Stimulated activated CD4-positive, alpha-beta T cell treated with anti-CD3 and anti-CD28 coated beads, TNF-alpha, amount 100 ng/mL, for 4 hours (primary cell): Measurements from ENCODE around the gene NXF2B.
A peak's percentile ranks its signal among the peaks of the same experiment; 100 is the strongest.
"Not testable (repeated sequence)": the region's sequence is repeated elsewhere in the genome, so short reads cannot be mapped to it uniquely, and the experiment has no call there.

ENCODE experiments used
- DNase-seq, 3 experiments: peaks; one replicate each; pipeline ENCODE4 v3.0.0-alpha.2; 2020; ENCODE audit warnings: low read depth in 3 of 3

Gene NXF2B, protein sequence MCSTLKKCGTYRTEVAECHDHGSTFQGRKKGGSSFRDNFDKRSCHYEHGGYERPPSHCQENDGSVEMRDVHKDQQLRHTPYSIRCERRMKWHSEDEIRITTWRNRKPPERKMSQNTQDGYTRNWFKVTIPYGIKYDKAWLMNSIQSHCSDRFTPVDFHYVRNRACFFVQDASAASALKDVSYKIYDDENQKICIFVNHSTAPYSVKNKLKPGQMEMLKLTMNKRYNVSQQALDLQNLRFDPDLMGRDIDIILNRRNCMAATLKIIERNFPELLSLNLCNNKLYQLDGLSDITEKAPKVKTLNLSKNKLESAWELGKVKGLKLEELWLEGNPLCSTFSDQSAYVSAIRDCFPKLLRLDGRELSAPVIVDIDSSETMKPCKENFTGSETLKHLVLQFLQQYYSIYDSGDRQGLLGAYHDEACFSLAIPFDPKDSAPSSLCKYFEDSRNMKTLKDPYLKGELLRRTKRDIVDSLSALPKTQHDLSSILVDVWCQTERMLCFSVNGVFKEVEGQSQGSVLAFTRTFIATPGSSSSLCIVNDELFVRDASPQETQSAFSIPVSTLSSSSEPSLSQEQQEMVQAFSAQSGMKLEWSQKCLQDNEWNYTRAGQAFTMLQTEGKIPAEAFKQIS

DNA sequence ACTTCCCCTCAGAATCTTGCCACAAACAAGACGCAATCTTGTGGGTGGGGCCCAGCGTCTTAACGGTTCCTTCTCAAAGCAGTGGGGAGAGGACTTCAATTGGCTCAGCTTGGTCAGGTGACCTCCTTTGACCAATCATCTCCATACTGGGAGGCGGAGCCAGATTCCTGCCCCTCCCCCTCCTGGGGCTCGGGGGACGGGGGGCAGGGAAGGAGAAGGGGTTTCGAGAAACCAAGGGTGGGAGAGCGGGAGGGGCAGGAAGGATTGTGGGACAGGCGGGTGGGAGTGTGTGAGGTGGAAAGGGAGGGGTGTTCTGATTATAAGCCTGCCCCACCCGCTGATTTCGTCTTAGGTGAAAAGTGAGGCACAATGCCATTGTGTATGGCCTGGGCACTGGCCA lies at the start of gene NXF2B:
TSS of gene NXF2B (minus strand) at position 101 of the 400 bp plus-strand sequence. CDS start 59,972 bp downstream, outside the sequence.
- not testable (repeated sequence) for DNase-seq

DNA sequence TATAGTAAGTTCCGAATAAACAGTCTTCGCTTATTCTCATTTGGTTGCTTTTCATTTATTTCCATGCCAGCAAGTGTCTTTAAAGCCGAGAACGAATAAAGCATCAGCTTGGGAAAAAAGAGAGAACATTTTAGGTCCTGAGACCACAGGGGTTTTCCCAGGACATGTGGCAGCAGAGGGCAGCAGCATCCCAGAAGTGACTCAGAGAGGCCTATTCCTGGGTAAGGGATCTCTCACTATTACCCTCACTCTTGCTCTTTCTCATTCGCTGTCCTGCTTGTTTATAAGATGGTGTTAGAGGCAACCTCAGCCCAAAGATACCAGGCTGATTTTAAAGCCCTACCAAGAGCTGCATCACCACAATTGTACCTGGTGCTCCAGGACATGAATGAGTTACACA lies 39.0 kb upstream of the NXF2B start:
- DNase-seq: not testable (repeated sequence)

DNA sequence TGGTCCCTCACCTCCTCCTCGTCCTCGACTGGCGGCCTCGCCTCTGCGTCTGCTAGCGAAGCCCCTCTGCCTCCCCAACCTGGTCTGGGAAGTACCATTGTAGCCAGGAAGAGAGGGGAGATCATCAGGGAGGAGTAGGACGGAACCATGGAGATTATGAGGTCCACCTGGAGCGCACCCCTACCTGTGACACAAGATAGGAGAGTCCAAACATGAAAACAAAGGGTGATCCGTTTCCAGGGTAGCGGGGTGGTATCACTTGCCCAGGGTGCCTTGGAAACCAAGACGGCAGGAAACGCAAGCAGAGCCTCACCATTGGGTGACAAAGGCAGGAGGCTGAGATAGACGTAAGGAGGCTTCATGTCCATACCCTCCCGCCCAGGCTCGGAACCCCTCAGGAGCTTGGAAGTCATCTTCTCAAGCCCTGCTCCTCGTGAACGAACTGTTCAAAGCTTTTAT lies 32.0 kb upstream of the NXF2B start, which contains the start of gene TCP11X2:
TSS of gene TCP11X2 (minus strand) at position 51 of the 459 bp plus-strand sequence.
- not testable (repeated sequence) for DNase-seq

DNA sequence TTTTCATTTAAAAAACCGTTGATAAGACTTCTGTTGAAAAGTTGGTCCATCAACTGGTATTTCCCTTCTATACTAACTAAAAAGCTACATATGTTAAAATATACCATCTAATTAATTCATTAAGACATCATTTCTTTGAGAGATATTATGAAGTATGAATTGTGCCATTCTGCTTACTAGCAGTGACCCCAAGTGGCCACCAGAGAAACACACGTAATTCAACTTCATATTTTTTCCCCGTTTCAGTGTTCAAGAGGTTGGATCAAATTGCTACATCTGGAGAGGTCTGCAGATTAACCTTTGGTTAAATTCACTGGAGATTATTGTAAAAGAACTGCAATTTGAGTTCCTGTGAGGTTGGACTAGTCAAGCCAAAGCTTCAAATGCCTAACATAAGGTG lies 30.4 kb upstream of the NXF2B start:
- DNase-seq: not testable (repeated sequence)

DNA sequence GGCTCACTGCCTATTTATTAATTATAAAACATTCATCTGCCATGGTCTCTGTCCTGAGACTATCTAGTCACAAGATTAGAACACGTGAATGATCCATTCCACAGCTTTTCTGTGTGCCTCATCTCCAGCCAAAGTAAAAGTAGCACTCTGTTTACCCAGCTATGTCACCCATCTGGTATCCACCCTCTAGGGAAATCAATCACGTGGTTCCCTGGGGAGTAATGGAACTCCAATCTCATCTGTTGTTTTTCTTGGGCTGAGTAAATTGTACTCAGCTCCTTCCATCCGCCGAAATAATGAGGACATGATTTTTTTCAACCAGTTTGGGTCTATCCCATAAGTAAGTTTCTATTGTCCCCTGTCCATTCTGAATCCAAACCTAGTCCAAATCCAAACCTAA lies 18.8 kb upstream of the NXF2B start:
- DNase-seq: not testable (repeated sequence)

DNA sequence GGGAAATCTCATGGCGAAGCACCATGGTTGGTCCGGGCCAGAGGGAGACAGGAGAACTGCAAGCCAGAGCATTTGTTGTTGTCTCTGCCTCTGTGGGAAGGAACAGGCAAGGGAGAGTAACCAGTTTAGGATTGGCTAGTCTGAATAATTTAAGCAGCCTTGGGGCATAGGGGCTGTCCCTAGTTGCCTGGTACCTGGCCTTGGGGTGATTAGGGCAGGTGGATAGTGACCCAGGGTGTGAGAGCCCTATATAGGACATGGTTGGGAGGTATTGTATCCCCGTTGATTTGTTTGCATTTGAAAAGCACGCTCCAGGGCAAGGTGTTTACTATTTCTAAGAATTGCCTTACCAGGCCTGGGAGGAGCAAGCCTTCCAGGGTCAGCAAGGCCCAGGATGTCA lies 25.3 kb downstream of the NXF2B start:
- DNase-seq: not testable (repeated sequence)

DNA sequence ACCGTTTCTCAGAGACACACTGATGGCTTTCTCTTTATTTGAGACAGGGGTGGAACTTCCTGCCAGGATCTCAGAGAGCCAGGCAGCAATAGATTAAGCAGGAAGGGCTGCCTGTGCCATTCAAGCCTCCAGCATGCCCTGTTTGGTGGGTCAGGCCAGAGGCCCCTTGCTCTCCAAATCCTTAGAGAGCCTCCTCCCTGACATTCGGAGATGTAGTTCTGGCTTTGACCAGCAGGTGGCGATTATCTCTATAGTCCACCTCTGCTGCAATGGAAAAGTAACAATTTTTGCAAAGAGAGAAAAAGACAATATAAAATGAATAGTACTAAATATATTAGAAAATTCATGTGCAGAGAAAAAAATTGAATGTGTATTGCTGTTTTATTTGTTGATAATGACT lies 93.9 kb downstream of the NXF2B start:
- DNase-seq: peak; percentile 10 to 45 (median 37)

DNA sequence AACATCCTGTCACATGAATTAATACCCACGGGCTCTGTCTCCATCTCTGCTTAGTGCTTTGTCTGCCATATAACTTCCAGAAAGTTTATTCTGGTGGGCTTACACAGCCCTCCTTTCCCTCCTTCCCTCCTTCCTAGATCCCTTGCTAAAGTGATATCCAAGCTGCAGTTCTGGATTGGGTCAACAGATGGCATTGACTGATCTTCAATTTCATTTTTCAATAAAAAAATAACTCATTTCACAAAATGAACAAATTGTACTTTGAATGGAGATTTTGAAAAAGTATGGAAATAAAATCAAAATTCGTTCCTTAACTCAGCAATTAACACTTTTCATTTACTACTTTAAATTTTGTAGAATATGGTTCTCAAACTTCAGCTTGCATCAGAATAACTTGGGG lies 97.9 kb downstream of the NXF2B start:
- no peak for DNase-seq

DNA sequence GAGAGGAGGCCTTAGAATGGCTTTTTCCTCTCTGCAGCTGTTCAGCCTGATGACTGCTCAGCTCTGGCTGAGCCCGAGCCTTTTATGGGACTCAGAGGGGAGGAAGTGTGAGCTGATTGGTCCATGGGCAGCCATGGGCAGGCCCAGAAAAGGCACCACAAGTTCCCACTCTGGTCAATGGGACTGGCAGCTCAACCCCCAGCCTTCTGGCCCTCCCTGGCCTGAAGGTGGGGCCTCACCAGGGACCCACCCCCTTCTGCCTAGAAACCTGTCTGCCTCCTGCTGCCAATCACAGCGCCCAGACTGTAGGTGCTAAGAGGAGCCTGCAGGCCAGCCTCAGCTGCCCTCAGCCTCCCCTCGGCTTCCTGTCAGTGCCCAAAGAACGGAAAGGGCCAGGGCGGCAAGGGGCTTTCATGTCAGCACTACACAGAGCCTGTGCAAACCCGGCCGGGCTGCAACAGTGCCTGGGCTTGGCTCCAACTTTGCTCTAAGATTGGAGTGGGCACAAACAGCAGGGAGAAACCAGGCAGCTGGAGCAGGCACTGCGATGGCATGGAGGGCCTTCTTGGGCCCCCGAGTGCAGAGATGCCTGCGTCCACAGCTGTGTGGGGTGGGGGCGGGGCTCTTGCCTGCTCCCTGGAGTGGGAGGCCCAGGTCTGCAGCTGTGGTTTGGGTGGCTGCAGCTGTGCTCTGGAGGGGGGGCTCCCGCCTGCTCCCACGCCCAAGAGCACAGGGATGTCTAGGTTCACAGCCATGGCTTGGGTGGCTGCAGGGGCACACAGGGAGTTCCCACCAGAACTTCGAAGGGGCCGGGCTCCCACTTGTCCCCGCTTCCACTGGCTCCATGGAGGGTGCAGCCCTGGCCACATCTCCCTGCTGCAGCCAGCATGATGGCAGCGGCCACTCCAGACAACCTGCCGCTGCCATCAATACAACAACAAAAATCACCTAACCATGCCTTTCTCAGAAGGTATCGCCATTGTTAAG lies 100.2 kb downstream of the NXF2B start:
- DNase-seq: no peak

DNA sequence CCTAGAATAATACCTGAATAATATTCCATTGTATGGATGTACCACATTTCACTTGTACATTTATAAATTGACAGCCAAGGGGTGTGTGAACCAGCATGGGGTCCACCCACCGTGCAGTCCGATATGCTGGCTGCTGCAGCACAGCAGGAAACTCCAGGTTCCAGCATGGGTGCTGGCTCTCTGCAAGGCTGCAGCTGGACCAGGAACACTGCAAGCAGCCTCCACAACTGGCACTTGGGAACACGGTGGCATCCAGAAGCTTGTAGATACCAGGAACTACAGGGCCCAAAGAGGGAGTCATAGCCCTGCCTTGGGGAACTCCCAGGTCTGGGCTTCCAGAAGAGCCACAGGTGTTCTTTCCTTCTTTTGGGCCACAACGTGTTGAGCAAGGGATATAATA lies 101.6 kb downstream of the NXF2B start:
- DNase-seq: no peak
